ENCODE data around the gene NOTCH4. TPM values are rescaled to one million over a fixed set of nuclear protein-coding genes. Genes with fewer than 3 reads are reported as not detected.

The NOTCH4 gene
- total RNA-seq, 1 experiment from 2014 or later, result 0.43 TPM

- CTCF ChIA-PET, result interaction anchor here (1.2 kb wide), 1 partner anchor 15 kb away, joined by 3 read pairs; no protein-coding TSS in a partner anchor
- BruUV-seq (replicated peaks), result no TSS peak
- intact Hi-C loops (cut with micrococcal nuclease; ENCODE audit: unreplicated experiment), result no loop called here
- H3K9me3 Mint-ChIP-seq (ENCODE audit: unreplicated experiment), result no peaks in the 10 kb centered on the region
- H3K4me1 ChIP-seq, result peaks cover 14% of the 10 kb centered on the region
- no peaks in the 10 kb centered on the region for H3K27me3 Mint-ChIP-seq (ENCODE audit: insufficient read depth, unreplicated experiment)
- no peak overlapping the region for H3K4me3 Mint-ChIP-seq (ENCODE audit: unreplicated experiment)
- H3K4me3 ChIP-seq (ENCODE audit: low read depth, low read length), result no peak overlapping the region
- H3K27ac Mint-ChIP-seq (ENCODE audit: unreplicated experiment), result peak overlapping the region; percentile 65
- H3K36me3 Mint-ChIP-seq (ENCODE audit: insufficient read depth, unreplicated experiment), result peaks cover 60% of the 10 kb centered on the region
- peaks cover 36% of the 10 kb centered on the region for H3K4me1 Mint-ChIP-seq (ENCODE audit: low read depth, unreplicated experiment)
- no peak for DNase-seq
- TF ChIP-seq, protein P1, sequence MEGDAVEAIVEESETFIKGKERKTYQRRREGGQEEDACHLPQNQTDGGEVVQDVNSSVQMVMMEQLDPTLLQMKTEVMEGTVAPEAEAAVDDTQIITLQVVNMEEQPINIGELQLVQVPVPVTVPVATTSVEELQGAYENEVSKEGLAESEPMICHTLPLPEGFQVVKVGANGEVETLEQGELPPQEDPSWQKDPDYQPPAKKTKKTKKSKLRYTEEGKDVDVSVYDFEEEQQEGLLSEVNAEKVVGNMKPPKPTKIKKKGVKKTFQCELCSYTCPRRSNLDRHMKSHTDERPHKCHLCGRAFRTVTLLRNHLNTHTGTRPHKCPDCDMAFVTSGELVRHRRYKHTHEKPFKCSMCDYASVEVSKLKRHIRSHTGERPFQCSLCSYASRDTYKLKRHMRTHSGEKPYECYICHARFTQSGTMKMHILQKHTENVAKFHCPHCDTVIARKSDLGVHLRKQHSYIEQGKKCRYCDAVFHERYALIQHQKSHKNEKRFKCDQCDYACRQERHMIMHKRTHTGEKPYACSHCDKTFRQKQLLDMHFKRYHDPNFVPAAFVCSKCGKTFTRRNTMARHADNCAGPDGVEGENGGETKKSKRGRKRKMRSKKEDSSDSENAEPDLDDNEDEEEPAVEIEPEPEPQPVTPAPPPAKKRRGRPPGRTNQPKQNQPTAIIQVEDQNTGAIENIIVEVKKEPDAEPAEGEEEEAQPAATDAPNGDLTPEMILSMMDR (IDR thresholded peaks at IDR 0.05; ENCODE audit: insufficient read depth in 1 of 2, low read depth in 1 of 2, low read length in 1 of 2, severe bottlenecking in 1 of 2, unreplicated experiment in 1 of 2), result no peak
- no peaks in the 10 kb centered on the region for H3K27me3 ChIP-seq (replicated peaks; ENCODE audit: control insufficient read depth, insufficient read depth, low read length)
- H3K36me3 ChIP-seq (ENCODE audit: control insufficient read depth, insufficient read depth, low read length), result peaks cover 1% of the 10 kb centered on the region
- POLR2A ChIA-PET, result no interaction called here
- H3K9me3 ChIP-seq, result no peaks in the 10 kb centered on the region
Measured at GRCh38 chr6:32181148-32181702, 42.6 kb downstream of the NOTCH4 start.

DNA sequence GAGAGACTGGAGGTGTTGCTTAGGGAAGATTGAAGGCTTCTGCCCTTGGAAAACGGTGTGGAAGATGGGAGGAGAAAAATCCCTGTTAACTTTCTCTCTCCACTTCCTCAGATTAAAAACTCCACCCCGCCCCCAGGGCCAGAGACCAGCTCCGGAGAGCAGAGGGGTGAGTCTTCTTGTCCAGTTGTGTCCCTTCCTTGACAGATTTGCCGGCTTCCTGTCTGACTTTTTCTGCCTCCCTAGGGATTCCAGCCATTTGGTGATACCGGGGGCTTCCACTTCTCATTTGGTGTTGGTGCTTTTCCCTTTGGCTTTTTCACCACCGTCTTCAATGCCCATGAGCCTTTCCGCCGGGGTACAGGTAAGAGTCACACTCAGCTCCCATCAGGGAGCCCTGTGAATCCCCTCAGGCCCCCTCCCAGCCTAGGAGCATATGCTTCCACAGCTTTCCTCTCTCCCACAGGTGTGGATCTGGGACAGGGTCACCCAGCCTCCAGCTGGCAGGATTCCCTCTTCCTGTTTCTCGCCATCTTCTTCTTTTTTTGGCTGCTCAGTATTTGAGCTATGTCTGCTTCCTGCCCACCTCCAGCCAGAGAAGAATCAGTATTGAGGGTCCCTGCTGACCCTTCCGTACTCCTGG is 44.0 kb downstream of the NOTCH4 start:
- POLR2A ChIA-PET, result no interaction called here
- TF ChIP-seq, protein P1 (IDR thresholded peaks at IDR 0.05; ENCODE audit: insufficient read depth in 1 of 2, low read depth in 1 of 2, low read length in 1 of 2, severe bottlenecking in 1 of 2, unreplicated experiment in 1 of 2), result no peak
- no peak overlapping the region for H3K4me3 ChIP-seq (ENCODE audit: low read depth, low read length)

DNA sequence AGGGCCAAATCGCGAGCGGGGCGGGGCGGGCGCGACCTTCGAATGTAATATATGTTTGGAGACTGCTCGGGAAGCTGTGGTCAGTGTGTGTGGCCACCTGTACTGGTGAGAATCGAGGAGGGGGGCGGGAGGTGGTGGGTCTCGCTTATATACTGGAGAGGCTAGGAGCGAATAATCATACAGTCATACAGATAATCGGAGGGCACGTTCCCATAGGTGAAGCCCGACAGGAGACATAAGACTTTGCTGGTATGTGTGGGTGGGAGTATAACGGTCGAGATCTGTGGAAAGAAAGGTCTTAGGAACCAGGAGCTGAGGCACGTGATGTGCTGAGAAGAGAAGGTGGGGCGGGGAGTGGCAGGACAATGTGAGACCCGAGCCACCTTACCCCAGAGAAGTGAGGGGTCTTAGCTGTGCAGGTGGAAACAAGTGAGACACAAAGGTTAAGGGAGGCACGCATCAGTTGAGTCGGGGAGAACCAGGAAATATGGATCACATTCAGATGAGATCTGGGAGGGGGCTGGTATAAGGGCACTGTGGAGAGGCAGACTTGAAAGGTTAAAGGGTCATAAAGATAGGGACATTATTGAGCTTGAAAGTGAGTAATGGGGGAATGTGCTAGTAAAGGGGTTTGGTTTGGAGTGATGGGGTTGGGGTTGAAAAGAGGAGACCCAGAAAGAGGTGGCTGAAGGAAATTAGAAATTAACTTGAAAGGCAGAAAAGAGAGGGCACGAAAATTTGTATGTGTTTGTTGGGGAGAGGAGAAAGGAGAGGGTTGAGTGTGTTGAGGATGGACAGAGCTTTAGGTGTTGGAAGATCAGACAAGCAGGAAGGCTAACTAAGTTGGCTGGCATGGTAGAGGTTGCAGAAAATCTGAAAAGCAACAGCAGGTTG is 45.1 kb downstream of the NOTCH4 start:
- no peak for DNase-seq
- Mint-ChIP-seq H3K36me3 (ENCODE audit: insufficient read depth, unreplicated experiment) (peaks cover 49% of the 10 kb centered on the region), H3K4me1 (ENCODE audit: low read depth, unreplicated experiment) (peaks cover 38% of the 10 kb centered on the region), H3K9me3 (ENCODE audit: unreplicated experiment) (no peaks in the 10 kb centered on the region), H3K4me3 (ENCODE audit: unreplicated experiment) (peak overlapping the region; percentile 81), H3K27me3 (ENCODE audit: insufficient read depth, unreplicated experiment) (no peaks in the 10 kb centered on the region), H3K27ac (ENCODE audit: unreplicated experiment) (peak overlapping the region; percentile 94)
- CTCF ChIA-PET, result interaction anchor here (1.8 kb wide), 1 partner anchor 17 kb away, joined by 8 read pairs; no protein-coding TSS in a partner anchor
- no TSS peak for BruUV-seq (replicated peaks)
- Histone ChIP-seq H3K27me3 (replicated peaks; ENCODE audit: control insufficient read depth, insufficient read depth, low read length) (no peaks in the 10 kb centered on the region), H3K36me3 (ENCODE audit: control insufficient read depth, insufficient read depth, low read length) (peaks cover 1% of the 10 kb centered on the region), H3K4me1 (peaks cover 8% of the 10 kb centered on the region), H3K9me3 (no peaks in the 10 kb centered on the region), H3K4me3 (ENCODE audit: low read depth, low read length) (peak overlapping the region; percentile 68)
- TF ChIP-seq, protein P1 (IDR thresholded peaks at IDR 0.05; ENCODE audit: insufficient read depth in 1 of 2, low read depth in 1 of 2, low read length in 1 of 2, severe bottlenecking in 1 of 2, unreplicated experiment in 1 of 2), result no peak
- POLR2A ChIA-PET, result interaction anchor here (0.6 kb wide), 2 partner anchors 17 to 440 kb away, joined by 4 to 10 read pairs; no protein-coding TSS in a partner anchor
- intact Hi-C loops (cut with micrococcal nuclease; ENCODE audit: unreplicated experiment), result loop anchor here (1.0 kb wide), 3 partner anchors 12 to 50 kb away; partner anchors contain the start of genes ATF6B, PBX2 and PPT2

More for the DNA sequence above, 44.0 kb downstream of the NOTCH4 start:
- Mint-ChIP-seq H3K27me3 (ENCODE audit: insufficient read depth, unreplicated experiment) (no peaks in the 10 kb centered on the region), H3K9me3 (ENCODE audit: unreplicated experiment) (no peaks in the 10 kb centered on the region), H3K4me3 (ENCODE audit: unreplicated experiment) (peak overlapping the region; percentile 8), H3K4me1 (ENCODE audit: low read depth, unreplicated experiment) (peaks cover 32% of the 10 kb centered on the region), H3K27ac (ENCODE audit: unreplicated experiment) (peak overlapping the region; percentile 65), H3K36me3 (ENCODE audit: insufficient read depth, unreplicated experiment) (peaks cover 56% of the 10 kb centered on the region)
- intact Hi-C loops (cut with micrococcal nuclease; ENCODE audit: unreplicated experiment), result no loop called here
- Histone ChIP-seq H3K36me3 (ENCODE audit: control insufficient read depth, insufficient read depth, low read length) (peaks cover 1% of the 10 kb centered on the region), H3K4me1 (peaks cover 14% of the 10 kb centered on the region), H3K9me3 (no peaks in the 10 kb centered on the region), H3K27me3 (replicated peaks; ENCODE audit: control insufficient read depth, insufficient read depth, low read length) (no peaks in the 10 kb centered on the region)
- DNase-seq, result no peak
- BruUV-seq (replicated peaks), result no TSS peak
- CTCF ChIA-PET, result interaction anchor here (1.8 kb wide), 1 partner anchor 16 kb away, joined by 8 read pairs; no protein-coding TSS in a partner anchor

All from Caco-2 (cell line).